ENCODE measurements around the gene IL1RAPL1.

IL1RAPL1 gene

DNA sequence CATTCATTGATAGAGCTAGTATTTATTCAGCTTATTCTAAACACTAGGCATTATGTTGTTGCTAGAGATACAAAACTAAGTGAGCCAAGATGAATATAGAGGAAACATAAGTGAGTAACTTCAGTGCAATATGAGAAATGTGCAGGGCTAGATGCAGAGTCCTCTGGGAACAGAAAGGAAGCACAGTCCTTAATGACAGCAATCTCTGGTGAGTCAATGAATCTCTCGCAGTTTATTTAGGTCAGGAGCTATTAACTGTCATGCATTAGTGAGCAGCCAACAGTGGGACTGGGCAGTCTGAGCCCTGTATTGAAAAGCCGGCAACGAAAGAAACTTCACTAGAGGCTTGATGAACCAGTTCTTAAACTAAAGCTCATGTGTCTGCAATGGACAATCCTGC lies 1030.0 kb downstream of the IL1RAPL1 start:
- no peak for DNase-seq (ENCODE audit: low read depth in 1 of 2, low spot score in 1 of 2)

DNA sequence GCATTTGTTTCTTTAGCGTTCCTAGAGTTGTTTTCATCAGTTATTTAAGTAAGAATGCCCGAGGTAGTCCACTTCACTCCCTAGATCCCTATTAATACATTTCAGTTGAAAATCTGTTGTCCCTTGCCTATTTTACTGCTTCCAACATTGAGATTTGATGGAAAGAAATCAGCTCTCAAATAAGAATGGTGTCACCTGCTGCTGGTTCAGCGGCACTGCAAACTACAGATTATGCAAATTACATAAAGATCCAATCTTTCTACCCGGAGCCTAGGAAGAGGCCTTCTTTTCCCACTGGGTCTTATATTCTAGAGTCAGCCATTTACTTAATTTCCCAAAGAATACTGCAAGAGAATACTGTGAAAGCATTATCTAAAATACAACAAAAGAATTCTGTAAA lies 1030.5 kb downstream of the IL1RAPL1 start:
- no peak for DNase-seq (ENCODE audit: low read depth in 1 of 2, low spot score in 1 of 2)

DNA sequence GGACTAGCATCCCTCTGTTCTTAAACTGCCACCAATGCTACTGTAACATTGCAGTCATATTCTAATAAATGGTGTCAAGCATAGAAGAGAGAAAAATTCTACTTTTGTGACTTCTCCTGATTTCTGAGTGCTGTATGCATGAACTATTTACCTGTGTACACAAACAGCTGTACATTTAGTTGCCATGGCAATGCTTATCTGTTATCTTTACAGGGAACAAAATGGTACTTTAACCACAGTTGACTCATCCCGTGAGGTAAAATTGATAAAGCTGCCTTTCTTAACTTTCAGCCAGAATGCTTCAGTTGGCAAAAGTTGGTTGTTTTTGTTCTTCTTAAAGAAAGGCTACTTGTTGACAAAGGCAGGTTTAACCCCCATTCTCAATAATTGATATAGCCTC lies 1040.6 kb downstream of the IL1RAPL1 start:
- no peak for DNase-seq (ENCODE audit: low read depth in 1 of 2, low spot score in 1 of 2)

- DNase-seq (ENCODE audit: low read depth in 1 of 2, low spot score in 1 of 2) = no peak
These were observed 1047.3 kb downstream of the IL1RAPL1 start for GRCh38 chrX:29634516-29634915.

DNA sequence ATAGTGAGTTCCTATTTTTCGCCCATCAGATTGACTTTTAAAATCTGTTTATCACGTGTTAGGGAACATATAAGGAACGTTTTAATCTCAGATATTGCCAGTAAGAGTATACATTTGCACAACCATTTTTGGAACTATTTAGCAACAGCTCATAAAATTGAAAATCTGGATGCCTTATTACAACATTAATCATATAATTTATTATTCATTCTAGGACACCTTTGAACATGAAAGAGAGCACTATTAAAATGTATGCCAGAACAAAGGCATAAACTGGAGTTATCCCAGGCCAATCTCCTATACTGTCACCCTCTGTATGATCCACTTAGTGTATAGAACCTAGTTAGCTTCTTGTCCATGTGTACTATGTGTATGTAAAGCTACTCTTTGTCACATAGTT lies 1049.1 kb downstream of the IL1RAPL1 start:
- DNase-seq (ENCODE audit: low read depth in 1 of 2, low spot score in 1 of 2) = no peak

- no peak for DNase-seq (ENCODE audit: low read depth in 1 of 2, low spot score in 1 of 2)
These were observed 1052.9 kb downstream of the IL1RAPL1 start for GRCh38 chrX:29640106-29640505.

DNA sequence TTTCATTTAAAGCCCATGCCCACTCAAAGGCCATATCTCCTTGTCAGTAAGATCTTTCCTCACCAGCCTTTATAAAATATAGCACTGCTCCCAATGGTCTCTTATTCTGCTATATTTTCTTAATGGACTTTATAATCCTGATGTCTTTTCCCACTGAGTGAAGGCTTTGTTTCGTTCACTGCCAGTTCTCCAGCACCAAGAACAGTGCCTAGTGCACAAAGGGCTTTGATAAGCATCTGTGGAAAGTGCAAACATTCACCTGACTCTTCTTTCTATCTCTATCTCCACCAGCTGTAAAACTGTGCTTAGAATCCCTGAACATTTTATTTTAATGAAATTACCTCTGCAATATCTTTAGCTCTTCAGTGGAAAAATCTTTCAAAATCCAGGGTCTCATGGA lies 1054.2 kb downstream of the IL1RAPL1 start:
- DNase-seq (ENCODE audit: low read depth in 1 of 2, low spot score in 1 of 2) = no peak

DNA sequence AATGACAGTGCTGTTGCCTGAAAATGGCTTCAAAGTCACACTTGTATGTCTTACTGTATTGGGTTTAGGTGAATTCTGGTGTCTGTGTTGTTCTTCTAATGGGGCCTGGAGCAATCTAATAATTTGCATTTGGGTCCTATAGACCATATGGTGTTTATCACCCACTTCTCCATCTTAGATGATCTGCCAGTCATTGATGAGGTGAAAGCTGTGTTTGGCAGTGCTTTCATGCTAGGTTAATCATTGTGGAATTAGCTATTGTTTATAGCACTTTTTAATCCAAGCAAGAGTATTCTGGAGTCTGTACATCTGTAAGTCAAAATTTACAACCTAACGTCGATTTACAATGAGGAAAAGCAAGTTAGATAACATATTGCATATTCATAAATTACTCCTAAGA lies 1055.9 kb downstream of the IL1RAPL1 start:
- DNase-seq (ENCODE audit: low read depth in 1 of 2, low spot score in 1 of 2) = no peak

- no peak for DNase-seq (ENCODE audit: low read depth in 1 of 2, low spot score in 1 of 2)
These were observed 1060.9 kb downstream of the IL1RAPL1 start for GRCh38 chrX:29648161-29648560.

GRCh38 chrX:29652484-29652883 lies 1065.2 kb downstream of the IL1RAPL1 start:
- DNase-seq (ENCODE audit: low read depth in 1 of 2, low spot score in 1 of 2) = no peak

DNA sequence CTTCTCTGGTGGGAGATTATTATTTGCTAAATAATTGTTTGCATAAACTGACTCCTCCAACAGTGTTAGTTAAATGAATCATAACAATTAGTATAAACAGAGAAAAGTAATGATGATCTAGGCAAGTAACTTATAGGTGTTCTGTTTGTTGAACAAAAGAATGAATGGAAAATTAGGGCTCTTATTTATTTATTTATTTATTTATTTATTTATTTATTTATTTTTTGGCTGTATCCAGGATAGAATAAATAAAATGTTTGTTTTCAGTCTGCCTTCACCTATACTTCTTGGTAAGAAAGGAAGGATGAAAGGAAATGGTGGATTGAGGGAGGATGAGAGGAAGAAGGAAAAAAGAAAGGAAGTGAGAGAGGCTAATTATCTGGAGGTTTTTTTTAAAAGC lies 1066.5 kb downstream of the IL1RAPL1 start:
- DNase-seq (ENCODE audit: low read depth in 1 of 2, low spot score in 1 of 2) = no peak

DNA sequence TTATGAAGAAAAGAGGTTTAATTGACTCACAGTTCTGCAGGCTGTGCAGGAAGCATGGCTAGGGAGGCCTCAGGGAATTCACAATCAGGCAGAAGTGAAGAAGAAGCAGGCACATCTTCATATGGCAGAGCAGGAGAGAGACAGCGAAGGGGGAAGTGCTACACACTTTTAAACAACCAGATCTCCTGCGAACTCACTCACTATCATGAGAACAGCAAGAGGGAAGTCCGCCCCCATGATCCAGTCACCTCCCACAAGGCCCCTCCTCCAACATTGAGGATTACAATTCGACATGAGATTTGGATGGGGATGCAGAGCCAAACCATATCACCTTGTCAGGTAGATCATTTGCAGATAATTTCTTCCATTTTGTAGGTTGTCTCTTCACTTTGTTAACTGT lies 1072.7 kb downstream of the IL1RAPL1 start:
- no peak for DNase-seq (ENCODE audit: low read depth in 1 of 2, low spot score in 1 of 2)

- DNase-seq (ENCODE audit: low read depth in 1 of 2, low spot score in 1 of 2) = no peak
These were observed 1074.0 kb downstream of the IL1RAPL1 start for GRCh38 chrX:29661290-29661689.

- DNase-seq (ENCODE audit: low read depth in 1 of 2, low spot score in 1 of 2) = no peak
These were observed 1074.9 kb downstream of the IL1RAPL1 start for GRCh38 chrX:29662101-29662500.

DNA sequence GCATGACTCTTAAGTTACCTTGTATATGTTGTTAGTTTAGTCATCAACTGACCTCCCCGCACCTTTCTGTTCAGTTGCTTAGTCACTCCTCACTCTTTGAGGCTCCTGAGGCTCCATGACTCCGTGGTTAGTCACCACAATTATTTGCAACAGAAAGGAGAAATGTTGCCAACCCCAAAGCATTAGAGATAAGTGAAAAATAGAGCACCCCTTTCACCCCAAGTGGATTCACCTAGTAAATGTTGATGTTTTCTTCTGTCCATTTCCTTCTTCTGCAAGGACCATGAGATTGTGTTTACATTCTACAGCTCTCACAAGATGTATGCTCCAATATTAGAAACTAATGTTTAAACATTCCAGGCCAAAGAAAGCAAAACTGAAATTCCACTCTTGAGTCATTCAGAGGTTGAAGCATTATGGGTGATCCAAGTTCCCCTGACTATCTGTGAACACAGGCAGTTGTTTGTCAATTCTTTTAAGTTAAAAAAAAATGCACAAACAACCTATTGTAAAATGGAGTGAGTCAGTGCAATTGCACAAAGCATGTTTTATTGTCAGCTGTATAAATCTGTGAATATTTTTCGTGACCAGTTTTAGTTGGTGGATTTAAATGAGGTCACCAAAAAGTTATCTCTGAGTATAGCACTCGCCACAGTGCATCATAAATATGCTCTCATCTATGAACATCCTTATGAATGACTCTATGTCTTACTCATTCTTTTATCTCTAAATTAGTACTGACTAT lies 1075.7 kb downstream of the IL1RAPL1 start:
- DNase-seq (ENCODE audit: low read depth in 1 of 2, low spot score in 1 of 2) = no peak

- DNase-seq (ENCODE audit: low read depth in 1 of 2, low spot score in 1 of 2) = no peak
These were observed 1078.3 kb downstream of the IL1RAPL1 start for GRCh38 chrX:29665532-29665931.

- DNase-seq (ENCODE audit: low read depth in 1 of 2, low spot score in 1 of 2) = no peak
These were observed 1079.1 kb downstream of the IL1RAPL1 start for GRCh38 chrX:29666366-29666765.

GRCh38 chrX:29671421-29671820 lies 1084.2 kb downstream of the IL1RAPL1 start:
- no peak for DNase-seq (ENCODE audit: low read depth in 1 of 2, low spot score in 1 of 2)

GRCh38 chrX:29687687-29688086 lies 1100.4 kb downstream of the IL1RAPL1 start:
- DNase-seq (ENCODE audit: low read depth in 1 of 2, low spot score in 1 of 2) = no peak

- no peak for DNase-seq (ENCODE audit: low read depth in 1 of 2, low spot score in 1 of 2)
These were observed 1102.8 kb downstream of the IL1RAPL1 start for GRCh38 chrX:29690061-29690460.

DNA sequence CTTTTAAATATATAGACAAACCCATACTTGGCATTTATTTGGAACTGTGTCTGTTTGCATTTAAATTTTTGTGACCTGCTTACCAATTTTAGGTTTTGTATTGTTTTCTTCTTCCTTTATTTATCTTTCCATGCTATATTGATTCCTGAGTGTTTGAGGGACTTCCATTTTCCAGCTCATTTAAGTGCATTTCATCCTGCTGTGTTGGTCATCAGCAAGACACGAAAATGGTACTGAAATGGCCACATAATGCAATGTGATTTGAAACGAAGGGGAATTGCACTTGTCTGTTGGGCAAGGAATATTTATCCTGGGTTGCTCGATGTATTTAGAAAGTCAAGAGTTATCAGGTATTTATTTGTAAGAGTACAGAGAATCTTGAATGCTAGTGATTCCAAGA lies 1103.8 kb downstream of the IL1RAPL1 start:
- no peak for DNase-seq (ENCODE audit: low read depth in 1 of 2, low spot score in 1 of 2)

DNA sequence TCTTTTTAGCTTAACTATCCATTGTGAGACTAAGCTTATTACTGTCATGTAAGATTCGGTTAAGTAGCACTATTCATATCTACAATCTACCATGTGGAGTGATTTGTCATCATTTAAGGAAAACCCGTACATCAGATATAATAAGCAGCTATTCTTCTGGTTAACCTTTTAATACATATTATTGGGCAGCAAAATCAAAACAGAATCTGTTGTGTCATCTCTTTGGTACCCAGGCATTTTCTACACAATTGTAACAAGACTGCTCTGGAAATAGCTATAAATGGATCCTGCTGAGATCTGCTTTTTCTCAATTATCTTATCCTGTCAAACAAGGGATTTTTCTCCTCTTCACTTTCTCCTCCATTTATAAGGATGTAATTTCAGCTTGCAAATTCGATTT lies 1106.7 kb downstream of the IL1RAPL1 start:
- DNase-seq (ENCODE audit: low read depth in 1 of 2, low spot score in 1 of 2) = no peak

DNA sequence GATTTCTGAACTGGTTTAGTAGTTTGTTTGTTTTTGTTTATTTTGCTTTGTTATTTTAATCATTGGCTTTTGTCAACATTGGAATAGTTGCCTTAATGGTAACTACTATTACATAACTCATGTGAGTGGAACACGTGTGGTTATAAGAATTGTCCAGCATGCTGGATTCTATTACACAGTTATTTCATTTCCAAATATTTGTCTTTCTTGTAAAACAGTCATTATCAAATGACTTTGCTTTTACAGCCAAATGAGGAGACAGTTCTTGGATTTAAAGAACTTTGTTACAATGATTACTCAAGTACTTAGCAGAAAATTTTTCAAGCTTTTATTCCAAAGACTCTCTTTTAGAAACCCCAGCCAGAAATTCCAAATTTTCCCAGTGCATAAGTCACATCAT lies 1112.0 kb downstream of the IL1RAPL1 start:
- no peak for DNase-seq (ENCODE audit: low read depth in 1 of 2, low spot score in 1 of 2)

Measured in activated T-helper 1 cell treated with anti-CD3 and anti-CD28 coated beads, Interleukin-2, amount 50 U/mL, for 16 hours (primary cell).